Activated gamma-delta T cell treated with anti-CD3 and anti-CD28 coated beads, Interleukin-2, amount 50 U/mL, for 16 hours (primary cell): Measurements from ENCODE around the gene DRC3.

Experiments used
- DNase-seq: peaks from one replicate; pipeline ENCODE4 v3.0.0-alpha.2; 2020; ENCODE audit warnings: low read depth

The DRC3 gene

GRCh38 chr17:18056214-18056613 lies 83.6 kb downstream of the DRC3 start:
- no peak for DNase-seq

GRCh38 chr17:18059283-18059682 lies 86.6 kb downstream of the DRC3 start:
- DNase-seq = no peak

GRCh38 chr17:18064053-18064452 lies 91.4 kb downstream of the DRC3 start:
- DNase-seq = no peak

- DNase-seq = no peak
Observed at GRCh38 chr17:18065546-18065945, 92.9 kb downstream of the DRC3 start.
